HFFc6 (cell line): ENCODE results near the gene ORC6. TPM values are rescaled to one million over a fixed set of nuclear protein-coding genes. Genes with fewer than 3 reads are reported as not detected.

Experiments used
- DNase-seq: peaks from one replicate; pipeline ENCODE4 v3.0.0-alpha.2; 2018
- H3K27ac Mint-ChIP-seq: 2 replicates; pipeline ENCODE4 v1.8.0; 2020; ENCODE audit warnings: mild to moderate bottlenecking, mixed read lengths
- H3K27me3 Mint-ChIP-seq: 2 replicates; pipeline ENCODE4 v1.8.0; 2021; ENCODE audit warnings: mild to moderate bottlenecking, moderate library complexity, mixed read lengths; ENCODE audit not compliant: insufficient read depth
- H3K36me3 Mint-ChIP-seq: 2 replicates; pipeline ENCODE4 v1.8.0; 2021; ENCODE audit warnings: low read depth, mixed read lengths
- H3K4me1 Mint-ChIP-seq: 2 replicates; pipeline ENCODE4 v1.8.0; 2020; ENCODE audit warnings: low read depth, mixed read lengths
- H3K4me3 Mint-ChIP-seq: 2 replicates; pipeline ENCODE4 v1.8.0; 2020; ENCODE audit warnings: mild to moderate bottlenecking, moderate library complexity, mixed read lengths
- H3K9me3 Mint-ChIP-seq: 2 replicates; pipeline ENCODE4 v1.8.0; 2020; ENCODE audit warnings: mild to moderate bottlenecking, mixed read lengths
- total RNA-seq, 6 experiments: library from RNA; stranded (reverse); fragmentation: NEBNext Ultra II Directional; extraction: Animal tissue kit (Norgen Biotek cat#: 25700); gene quantifications; 2 replicates in 1 of 6; 3 replicates in 5 of 6; pipeline ENCODE4 v1.2.3, GENCODE V29; 2021
- TF ChIP-seq, protein P1 (sequence below): fragments of 200-600 bp; sonication (generic); IDR thresholded peaks from 2 replicates; pipeline ENCODE4 v1.5.0; 2021; ENCODE audit warnings: antibody characterized with exemption, mild to moderate bottlenecking

ORC6 gene
- total RNA-seq, 6 experiments from 2014 or later: 10.1 to 22.7 (median 14.8) TPM

DNA sequence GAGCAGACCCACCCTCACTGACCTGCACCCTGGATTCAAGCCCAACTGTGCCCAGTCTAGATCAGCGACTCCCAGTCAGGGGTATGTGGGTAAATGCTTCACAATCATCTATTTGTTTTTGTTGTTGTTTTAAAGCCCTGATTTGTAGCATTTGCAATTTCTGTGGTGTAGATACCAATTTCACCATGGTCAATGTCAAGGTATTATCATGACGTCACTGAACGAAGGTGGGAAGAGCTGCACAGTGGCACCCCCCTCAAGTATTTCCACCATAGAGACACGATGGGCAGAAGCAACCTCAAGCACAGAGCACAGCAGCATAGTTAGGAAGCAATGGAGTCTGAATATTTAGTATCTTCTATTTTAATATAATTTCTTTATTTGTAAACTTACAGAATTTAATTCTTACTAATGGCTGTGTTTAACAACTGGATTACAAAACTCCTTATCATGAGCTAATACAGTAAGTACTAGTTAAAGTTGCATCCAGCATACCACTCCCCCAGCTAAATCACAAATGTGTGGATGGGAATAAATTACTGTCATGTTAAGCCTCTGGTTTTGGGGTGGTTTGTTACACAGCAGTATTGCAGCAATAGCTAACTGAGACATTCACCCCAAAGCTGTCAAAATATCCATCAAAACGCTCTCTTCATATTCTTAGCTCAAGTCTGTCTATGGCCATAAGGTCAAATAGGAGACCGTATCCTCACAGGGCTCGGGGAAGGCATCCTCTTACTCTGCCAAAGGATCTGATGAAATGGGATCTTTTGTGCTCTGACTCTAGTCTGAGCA lies 25.5 kb downstream of the ORC6 start:
- Mint-ChIP-seq H3K4me1 (no peaks in the 10 kb centered on the region), H3K27me3 (peaks cover 17% of the 10 kb centered on the region), H3K27ac (no peak overlapping the region), H3K36me3 (no peaks in the 10 kb centered on the region), H3K4me3 (no peak overlapping the region), H3K9me3 (no peaks in the 10 kb centered on the region)
- no peak for DNase-seq
- TF ChIP-seq, protein P1, sequence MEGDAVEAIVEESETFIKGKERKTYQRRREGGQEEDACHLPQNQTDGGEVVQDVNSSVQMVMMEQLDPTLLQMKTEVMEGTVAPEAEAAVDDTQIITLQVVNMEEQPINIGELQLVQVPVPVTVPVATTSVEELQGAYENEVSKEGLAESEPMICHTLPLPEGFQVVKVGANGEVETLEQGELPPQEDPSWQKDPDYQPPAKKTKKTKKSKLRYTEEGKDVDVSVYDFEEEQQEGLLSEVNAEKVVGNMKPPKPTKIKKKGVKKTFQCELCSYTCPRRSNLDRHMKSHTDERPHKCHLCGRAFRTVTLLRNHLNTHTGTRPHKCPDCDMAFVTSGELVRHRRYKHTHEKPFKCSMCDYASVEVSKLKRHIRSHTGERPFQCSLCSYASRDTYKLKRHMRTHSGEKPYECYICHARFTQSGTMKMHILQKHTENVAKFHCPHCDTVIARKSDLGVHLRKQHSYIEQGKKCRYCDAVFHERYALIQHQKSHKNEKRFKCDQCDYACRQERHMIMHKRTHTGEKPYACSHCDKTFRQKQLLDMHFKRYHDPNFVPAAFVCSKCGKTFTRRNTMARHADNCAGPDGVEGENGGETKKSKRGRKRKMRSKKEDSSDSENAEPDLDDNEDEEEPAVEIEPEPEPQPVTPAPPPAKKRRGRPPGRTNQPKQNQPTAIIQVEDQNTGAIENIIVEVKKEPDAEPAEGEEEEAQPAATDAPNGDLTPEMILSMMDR: no peak

DNA sequence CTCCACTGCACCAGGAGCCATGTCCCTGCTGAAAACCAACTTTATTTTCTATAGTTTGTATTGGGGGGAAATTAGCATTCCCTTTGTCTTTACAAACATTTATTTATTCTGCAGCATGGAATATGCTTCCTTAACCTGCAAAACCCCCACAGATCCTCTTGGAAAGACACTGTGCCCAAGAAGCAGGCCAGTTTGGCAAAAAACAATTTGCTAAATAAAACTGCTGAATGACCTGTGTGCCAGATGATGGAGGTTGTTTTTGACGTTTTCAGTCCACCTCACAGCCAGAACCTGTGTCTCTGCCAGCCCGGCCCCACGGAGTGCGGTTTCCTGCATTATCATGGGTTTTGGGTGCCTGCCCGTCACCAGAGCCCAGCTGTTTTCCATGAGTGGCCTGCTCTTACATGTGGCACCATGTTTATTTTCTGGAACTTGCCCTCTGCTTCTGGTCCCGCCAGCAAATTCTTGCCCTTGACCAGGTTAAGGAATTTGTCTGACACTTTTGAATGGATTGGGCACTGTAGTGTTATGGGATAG lies 26.4 kb downstream of the ORC6 start:
- TF ChIP-seq, protein P1: no peak
- Mint-ChIP-seq H3K36me3 (no peaks in the 10 kb centered on the region), H3K27ac (no peak overlapping the region), H3K27me3 (peaks cover 14% of the 10 kb centered on the region), H3K9me3 (no peaks in the 10 kb centered on the region), H3K4me1 (no peaks in the 10 kb centered on the region), H3K4me3 (no peak overlapping the region)
- no peak for DNase-seq

DNA sequence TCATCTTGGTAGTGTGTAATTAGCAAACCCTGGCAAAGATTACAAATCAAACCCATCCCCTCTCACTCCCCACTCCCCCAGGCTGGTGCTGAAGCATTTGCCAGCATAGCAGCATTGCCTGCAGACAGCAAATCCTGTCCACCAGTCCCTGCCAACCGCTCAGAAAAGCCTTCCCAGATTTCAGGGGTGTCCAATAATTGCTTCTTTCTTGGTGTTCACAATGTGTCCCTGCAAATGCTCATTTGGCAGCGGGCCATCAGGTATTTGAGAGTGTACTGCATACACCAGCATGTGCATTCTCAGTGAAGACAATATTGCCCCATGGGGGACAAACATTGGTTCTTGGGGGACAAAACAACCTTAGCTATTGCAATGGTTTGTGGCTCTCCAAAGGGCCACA lies 28.2 kb downstream of the ORC6 start:
- Mint-ChIP-seq H3K4me3 (no peak overlapping the region), H3K27ac (no peak overlapping the region), H3K4me1 (no peaks in the 10 kb centered on the region), H3K9me3 (no peaks in the 10 kb centered on the region), H3K36me3 (no peaks in the 10 kb centered on the region), H3K27me3 (peaks cover 14% of the 10 kb centered on the region)
- no peak for DNase-seq
- TF ChIP-seq, protein P1: no peak

DNA sequence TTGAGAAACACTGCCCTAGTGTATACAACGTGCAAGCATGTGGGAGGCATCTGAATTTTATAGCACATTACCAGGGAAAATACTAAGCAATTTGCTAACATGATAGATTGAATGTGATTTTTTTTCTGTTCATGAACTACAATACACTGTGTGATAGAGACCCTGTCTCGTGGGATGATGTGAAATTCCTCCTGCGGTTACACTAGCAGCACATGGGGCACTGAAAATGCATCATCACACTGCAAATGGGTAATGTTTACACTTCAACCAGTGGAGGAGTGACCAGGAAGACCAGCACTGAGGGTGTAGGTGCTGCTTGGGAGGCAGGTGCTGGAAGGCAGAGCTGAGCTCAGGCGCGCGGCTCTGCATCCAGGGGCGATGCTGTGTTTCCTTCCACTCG lies 28.8 kb downstream of the ORC6 start:
- Mint-ChIP-seq H3K27me3 (peaks cover 17% of the 10 kb centered on the region), H3K4me1 (no peaks in the 10 kb centered on the region), H3K36me3 (no peaks in the 10 kb centered on the region), H3K27ac (no peak overlapping the region), H3K9me3 (no peaks in the 10 kb centered on the region), H3K4me3 (no peak overlapping the region)
- TF ChIP-seq, protein P1: no peak
- DNase-seq: no peak

DNA sequence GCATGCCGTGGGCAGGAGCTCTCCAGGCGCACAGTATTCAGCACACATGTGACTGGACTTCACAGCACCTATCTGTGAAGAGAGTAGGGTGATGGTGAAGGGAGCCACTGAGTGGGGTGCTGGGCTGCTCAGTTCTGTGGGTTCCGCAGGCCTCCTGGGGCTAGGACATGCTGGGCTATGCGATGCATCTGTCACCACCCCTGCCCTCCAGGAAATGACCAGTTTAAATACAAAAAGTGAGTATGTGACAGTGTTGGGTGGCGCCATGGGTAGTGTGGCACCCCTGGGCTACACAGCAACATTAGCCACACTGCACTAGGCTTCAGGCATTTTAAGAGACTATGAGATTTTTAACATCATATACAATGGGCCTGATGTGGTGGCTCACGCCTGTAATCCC lies 30.1 kb downstream of the ORC6 start:
- Mint-ChIP-seq H3K4me3 (no peak overlapping the region), H3K27me3 (peaks cover 18% of the 10 kb centered on the region), H3K9me3 (no peaks in the 10 kb centered on the region), H3K4me1 (no peaks in the 10 kb centered on the region), H3K36me3 (no peaks in the 10 kb centered on the region), H3K27ac (no peak overlapping the region)
- TF ChIP-seq, protein P1: no peak
- no peak for DNase-seq
